Activated naive CD4-positive, alpha-beta T cell treated with anti-CD3 and anti-CD28 coated beads, Interleukin-2, amount 10 ng/mL, durations not matched to agents 7 days and 5 days (primary cell): ENCODE results near the gene AGPAT4.

Source experiments
- CTCF ChIA-PET: fragments of 350-600 bp; sonication (Branson Sonifier 250); formaldehyde crosslinking; loops from one replicate; lab custom pipeline; 2021; ENCODE audit warnings: antibody characterized with exemption; lab: Charles Lee
- DNase-seq: peaks from one replicate; pipeline ENCODE4 v3.0.0-alpha.2; 2020
- H3K27ac Mint-ChIP-seq: one replicate; pipeline ENCODE4 v1.8.0; 2021; ENCODE audit warnings: mild to moderate bottlenecking, moderate library complexity, mixed read lengths
- H3K27me3 Mint-ChIP-seq: one replicate; pipeline ENCODE4 v1.8.0; 2021; ENCODE audit warnings: mild to moderate bottlenecking, mixed read lengths
- H3K36me3 Mint-ChIP-seq: one replicate; pipeline ENCODE4 v1.8.0; 2021; ENCODE audit warnings: mixed read lengths
- H3K4me1 Mint-ChIP-seq: one replicate; pipeline ENCODE4 v1.8.0; 2021; ENCODE audit warnings: mixed read lengths
- H3K4me3 Mint-ChIP-seq: one replicate; pipeline ENCODE4 v1.8.0; 2021; ENCODE audit warnings: mild to moderate bottlenecking, moderate library complexity, mixed read lengths
- H3K9me3 Mint-ChIP-seq: one replicate; pipeline ENCODE4 v1.8.0; 2021; ENCODE audit warnings: mixed read lengths

AGPAT4 gene

GRCh38 chr6:161101517-161101916 is 172.3 kb downstream of the AGPAT4 start:
- CTCF ChIA-PET: interaction anchor here (1.0 to 3.1 kb wide), 3 partner anchors 9 to 272 kb away, joined by 3 to 11 read pairs (median 11); no protein-coding TSS in a partner anchor
- no peaks in the 10 kb centered on the region for H3K27me3 Mint-ChIP-seq
- no peak overlapping the region for H3K27ac Mint-ChIP-seq
- peaks cover 46% of the 10 kb centered on the region for H3K36me3 Mint-ChIP-seq
- DNase-seq: no peak
- H3K4me3 Mint-ChIP-seq: no peak overlapping the region
- no peaks in the 10 kb centered on the region for H3K4me1 Mint-ChIP-seq
- no peaks in the 10 kb centered on the region for H3K9me3 Mint-ChIP-seq

GRCh38 chr6:161100072-161100471 is 173.8 kb downstream of the AGPAT4 start:
- Mint-ChIP-seq H3K9me3 (no peaks in the 10 kb centered on the region), H3K4me1 (no peaks in the 10 kb centered on the region), H3K36me3 (peaks cover 39% of the 10 kb centered on the region), H3K27ac (no peak overlapping the region), H3K4me3 (no peak overlapping the region), H3K27me3 (no peaks in the 10 kb centered on the region)
- CTCF ChIA-PET: interaction anchor here (3.1 kb wide), 1 partner anchor 273 kb away, joined by 11 read pairs; no protein-coding TSS in a partner anchor
- DNase-seq: no peak

GRCh38 chr6:161095916-161096315 is 177.9 kb downstream of the AGPAT4 start:
- no peaks in the 10 kb centered on the region for H3K27me3 Mint-ChIP-seq
- CTCF ChIA-PET: no interaction called here
- DNase-seq: no peak
- H3K36me3 Mint-ChIP-seq: peaks cover 29% of the 10 kb centered on the region
- H3K27ac Mint-ChIP-seq: no peak overlapping the region
- H3K4me1 Mint-ChIP-seq: no peaks in the 10 kb centered on the region
- H3K9me3 Mint-ChIP-seq: no peaks in the 10 kb centered on the region
- H3K4me3 Mint-ChIP-seq: no peak overlapping the region

- no peak overlapping the region for H3K27ac Mint-ChIP-seq
- no peak for DNase-seq
- CTCF ChIA-PET: no interaction called here
- no peaks in the 10 kb centered on the region for H3K4me1 Mint-ChIP-seq
- H3K36me3 Mint-ChIP-seq: peaks cover 29% of the 10 kb centered on the region
- H3K27me3 Mint-ChIP-seq: no peaks in the 10 kb centered on the region
- H3K4me3 Mint-ChIP-seq: no peak overlapping the region
- no peaks in the 10 kb centered on the region for H3K9me3 Mint-ChIP-seq
Observed at GRCh38 chr6:161094955-161095354, 178.9 kb downstream of the AGPAT4 start.

- Mint-ChIP-seq H3K27ac (no peak overlapping the region), H3K4me1 (no peaks in the 10 kb centered on the region), H3K9me3 (no peaks in the 10 kb centered on the region), H3K27me3 (no peaks in the 10 kb centered on the region), H3K36me3 (peaks cover 29% of the 10 kb centered on the region), H3K4me3 (no peak overlapping the region)
- no peak for DNase-seq
- CTCF ChIA-PET: interaction anchor here (1.6 kb wide), 1 partner anchor 10 kb away, joined by 3 read pairs; no protein-coding TSS in a partner anchor
Observed at GRCh38 chr6:161091972-161092701, 181.7 kb downstream of the AGPAT4 start.

GRCh38 chr6:161091151-161091550 is 182.7 kb downstream of the AGPAT4 start:
- Mint-ChIP-seq H3K27me3 (no peaks in the 10 kb centered on the region), H3K4me1 (no peaks in the 10 kb centered on the region), H3K9me3 (no peaks in the 10 kb centered on the region), H3K27ac (no peak overlapping the region), H3K4me3 (no peak overlapping the region), H3K36me3 (peaks cover 34% of the 10 kb centered on the region)
- DNase-seq: no peak
- CTCF ChIA-PET: interaction anchor here (0.6 to 1.6 kb wide), 2 partner anchors 9 to 279 kb away, joined by 3 read pairs; no protein-coding TSS in a partner anchor

GRCh38 chr6:161088676-161089328 is 185.1 kb downstream of the AGPAT4 start:
- no peaks in the 10 kb centered on the region for H3K4me1 Mint-ChIP-seq
- peaks cover 37% of the 10 kb centered on the region for H3K36me3 Mint-ChIP-seq
- CTCF ChIA-PET: interaction anchor here (1.0 kb wide), 1 partner anchor 282 kb away, joined by 3 read pairs; no protein-coding TSS in a partner anchor
- H3K27ac Mint-ChIP-seq: no peak overlapping the region
- DNase-seq: no peak
- H3K4me3 Mint-ChIP-seq: no peak overlapping the region
- H3K9me3 Mint-ChIP-seq: no peaks in the 10 kb centered on the region
- no peaks in the 10 kb centered on the region for H3K27me3 Mint-ChIP-seq

- CTCF ChIA-PET: no interaction called here
- H3K4me1 Mint-ChIP-seq: no peaks in the 10 kb centered on the region
- no peaks in the 10 kb centered on the region for H3K27me3 Mint-ChIP-seq
- peaks cover 29% of the 10 kb centered on the region for H3K36me3 Mint-ChIP-seq
- H3K27ac Mint-ChIP-seq: no peak overlapping the region
- no peak for DNase-seq
- H3K4me3 Mint-ChIP-seq: no peak overlapping the region
- no peaks in the 10 kb centered on the region for H3K9me3 Mint-ChIP-seq
Observed at GRCh38 chr6:161085246-161085645, 188.6 kb downstream of the AGPAT4 start.

- peaks cover 15% of the 10 kb centered on the region for H3K36me3 Mint-ChIP-seq
- H3K4me1 Mint-ChIP-seq: no peaks in the 10 kb centered on the region
- H3K27ac Mint-ChIP-seq: no peak overlapping the region
- no peak overlapping the region for H3K4me3 Mint-ChIP-seq
- DNase-seq: no peak
- no peaks in the 10 kb centered on the region for H3K27me3 Mint-ChIP-seq
- CTCF ChIA-PET: interaction anchor here (1.4 to 2.2 kb wide), 2 partner anchors 10 to 291 kb away, joined by 3 to 5 read pairs; no protein-coding TSS in a partner anchor
- H3K9me3 Mint-ChIP-seq: no peaks in the 10 kb centered on the region
Observed at GRCh38 chr6:161082215-161082614, 191.6 kb downstream of the AGPAT4 start.

- Mint-ChIP-seq H3K9me3 (no peaks in the 10 kb centered on the region), H3K4me3 (no peak overlapping the region), H3K4me1 (no peaks in the 10 kb centered on the region), H3K36me3 (peaks cover 8% of the 10 kb centered on the region), H3K27me3 (no peaks in the 10 kb centered on the region), H3K27ac (no peak overlapping the region)
- DNase-seq: no peak
- CTCF ChIA-PET: interaction anchor here (1.2 to 2.2 kb wide), 2 partner anchors 293 to 314 kb away, joined by 4 to 5 read pairs; no protein-coding TSS in a partner anchor
Observed at GRCh38 chr6:161080263-161080970, 193.4 kb downstream of the AGPAT4 start.
